ENCODE measurements around the gene ARRDC2. TPM values are rescaled to one million over a fixed set of nuclear protein-coding genes. Genes with fewer than 3 reads are reported as not detected.
"Not testable (repeated sequence)": the region's sequence is repeated elsewhere in the genome, so short reads cannot be mapped to it uniquely, and the experiment has no call there.

ARRDC2 gene
- total and polyA plus RNA-seq, 8 donors = 3.8 to 34.8 (median 9.6) TPM

DNA sequence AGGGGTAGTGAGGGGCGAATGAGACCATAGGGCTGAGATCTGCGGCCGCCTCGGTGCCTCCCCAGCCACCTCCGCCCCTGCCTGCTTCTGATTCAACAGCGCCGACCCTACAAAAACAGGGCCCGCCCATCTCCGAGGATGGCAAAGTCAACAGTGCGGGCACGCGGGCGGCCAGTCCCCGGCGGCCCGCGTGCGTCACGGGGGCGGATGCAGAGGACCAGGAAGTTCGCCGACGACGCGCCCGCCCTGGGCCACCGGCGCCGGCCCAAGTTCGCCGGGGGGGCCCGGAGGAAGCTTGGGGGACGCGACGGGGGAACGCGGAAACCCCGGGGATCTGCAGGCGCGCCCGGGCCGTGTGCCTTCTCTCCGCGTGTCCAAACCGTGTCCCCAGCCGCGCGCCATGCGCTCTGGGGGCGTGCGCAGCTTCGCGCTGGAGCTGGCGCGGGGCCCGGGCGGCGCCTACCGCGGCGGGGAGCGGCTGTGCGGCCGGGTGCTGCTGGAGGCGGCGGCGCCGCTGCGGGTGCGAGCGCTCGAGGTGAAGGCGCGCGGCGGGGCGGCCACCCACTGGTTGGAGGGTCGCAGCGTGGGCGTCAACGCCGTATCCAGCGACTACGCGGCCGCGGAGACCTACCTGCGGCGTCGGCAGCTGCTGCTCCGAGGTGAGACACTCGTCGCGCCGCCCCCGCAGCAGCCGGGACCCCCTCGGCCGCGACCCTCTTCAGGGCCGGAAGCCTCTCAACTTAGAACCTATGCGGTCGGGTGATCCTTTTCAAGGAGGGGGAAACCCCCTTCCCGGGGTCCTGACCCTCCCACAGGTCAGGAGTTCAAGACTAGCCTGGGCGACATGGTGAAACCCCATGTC, 6.8 kb upstream of the ARRDC2 start:
- Histone ChIP-seq H3K27ac (peak overlapping the region; percentile 49 to 83 (median 68)), H3K9me3 (no peaks in the 10 kb centered on the region), H3K27me3 (no peaks in the 10 kb centered on the region), H3K36me3 (no peaks in the 10 kb centered on the region), H3K4me1 (no peaks in the 10 kb centered on the region), H3K4me3 (peak overlapping the region; percentile 49 to 71 (median 56))
- FAIRE-seq (no peak), DNase-seq (peak; percentile 67 to 89 (median 82)), ATAC-seq (peak; percentile 78 to 88 (median 85))
- intact Hi-C loops (cut with DNase I) = no loop called here
- TF ChIP-seq, protein P1, sequence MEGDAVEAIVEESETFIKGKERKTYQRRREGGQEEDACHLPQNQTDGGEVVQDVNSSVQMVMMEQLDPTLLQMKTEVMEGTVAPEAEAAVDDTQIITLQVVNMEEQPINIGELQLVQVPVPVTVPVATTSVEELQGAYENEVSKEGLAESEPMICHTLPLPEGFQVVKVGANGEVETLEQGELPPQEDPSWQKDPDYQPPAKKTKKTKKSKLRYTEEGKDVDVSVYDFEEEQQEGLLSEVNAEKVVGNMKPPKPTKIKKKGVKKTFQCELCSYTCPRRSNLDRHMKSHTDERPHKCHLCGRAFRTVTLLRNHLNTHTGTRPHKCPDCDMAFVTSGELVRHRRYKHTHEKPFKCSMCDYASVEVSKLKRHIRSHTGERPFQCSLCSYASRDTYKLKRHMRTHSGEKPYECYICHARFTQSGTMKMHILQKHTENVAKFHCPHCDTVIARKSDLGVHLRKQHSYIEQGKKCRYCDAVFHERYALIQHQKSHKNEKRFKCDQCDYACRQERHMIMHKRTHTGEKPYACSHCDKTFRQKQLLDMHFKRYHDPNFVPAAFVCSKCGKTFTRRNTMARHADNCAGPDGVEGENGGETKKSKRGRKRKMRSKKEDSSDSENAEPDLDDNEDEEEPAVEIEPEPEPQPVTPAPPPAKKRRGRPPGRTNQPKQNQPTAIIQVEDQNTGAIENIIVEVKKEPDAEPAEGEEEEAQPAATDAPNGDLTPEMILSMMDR (IDR thresholded peaks at IDR 0.05) = no peak
- 1 to 2% methylated on average over 66 to 105 of the region's 105 CpGs for WGBS, 2 donors

DNA sequence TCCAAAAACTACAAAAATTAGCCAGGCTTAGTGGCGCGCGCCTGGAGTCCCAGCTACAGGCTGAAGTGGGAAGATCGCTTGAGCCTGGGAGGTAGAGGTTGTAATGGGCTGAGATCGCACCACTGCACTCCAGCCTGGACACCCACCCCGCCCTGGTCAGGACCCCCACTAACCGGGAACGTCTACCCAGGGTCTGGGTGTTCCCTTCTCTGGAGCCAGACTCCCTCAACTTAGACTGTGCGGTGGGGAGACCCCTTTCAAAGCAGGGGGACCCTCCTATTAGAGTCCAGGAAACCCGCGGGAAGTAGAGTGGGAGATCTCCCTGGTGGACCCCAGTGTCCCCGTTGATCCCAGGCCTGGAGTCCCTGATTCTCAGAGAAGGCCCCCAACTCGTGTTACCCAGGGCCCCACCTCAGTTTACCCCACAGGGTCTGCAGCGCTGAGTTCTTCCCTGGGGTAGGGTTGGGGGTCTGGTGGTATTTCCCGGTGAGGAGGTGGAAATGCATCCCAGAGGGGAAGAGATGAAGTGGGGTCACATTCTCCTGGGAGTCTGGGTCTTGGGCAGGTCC, 6.1 kb upstream of the ARRDC2 start:
- TF ChIP-seq, protein P1 (IDR thresholded peaks at IDR 0.05) = no peak
- peak overlapping the region in 3 of 4 donors; percentile 49 to 83 (median 80) for H3K27ac ChIP-seq
- H3K9me3 ChIP-seq = no peaks in the 10 kb centered on the region
- 46 to 50% methylated on average over 15 of the region's 15 CpGs for WGBS, 2 donors
- H3K27me3 ChIP-seq = no peaks in the 10 kb centered on the region
- FAIRE-seq (no peak), ATAC-seq (peak in 1 of 4 donors; percentile 5), DNase-seq (peak in 2 of 6 donors; percentile 27 to 60)
- intact Hi-C loops (cut with DNase I) = no loop called here
- no peaks in the 10 kb centered on the region for H3K4me1 ChIP-seq
- H3K4me3 ChIP-seq = peak overlapping the region; percentile 49 to 71 (median 56)
- no peaks in the 10 kb centered on the region for H3K36me3 ChIP-seq

DNA sequence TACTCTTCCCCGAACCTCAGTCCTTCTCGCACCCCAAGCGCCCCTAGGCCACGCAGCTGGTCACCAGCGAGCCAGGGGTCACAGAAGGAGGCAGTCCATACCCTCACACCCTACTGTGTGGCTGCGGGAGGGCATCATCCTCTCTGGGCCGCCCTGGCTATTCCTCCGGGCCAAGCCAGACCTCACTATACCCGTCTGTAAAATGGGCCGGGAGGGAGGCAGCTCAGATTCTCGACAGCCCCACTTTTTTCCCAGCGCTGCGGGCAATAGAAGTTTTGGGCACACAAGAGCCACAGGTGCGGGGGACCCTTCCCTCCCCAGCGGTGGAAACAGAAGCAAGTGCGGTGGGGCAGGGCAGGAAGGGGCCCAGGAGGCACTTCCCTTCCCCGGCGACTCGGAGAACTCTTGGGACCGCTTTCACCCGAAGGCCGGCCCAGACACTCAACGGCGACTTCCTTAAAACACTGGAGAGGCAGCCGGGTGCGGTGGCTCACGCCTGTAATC, 5.6 kb upstream of the ARRDC2 start:
- Histone ChIP-seq H3K9me3 (no peaks in the 10 kb centered on the region), H3K27me3 (no peaks in the 10 kb centered on the region), H3K36me3 (no peaks in the 10 kb centered on the region), H3K4me1 (peaks cover 0 to 2% (median 0%) of the 10 kb centered on the region in 3 donors), H3K27ac (peak overlapping the region in 2 of 4 donors; percentile 80 to 83), H3K4me3 (peak overlapping the region in 1 of 4 donors; percentile 71)
- DNase-seq = peak in 2 of 6 donors; percentile 45 to 53
- FAIRE-seq = no peak
- TF ChIP-seq, protein P1 (IDR thresholded peaks at IDR 0.05) = no peak
- no peak for ATAC-seq
- intact Hi-C loops (cut with DNase I) = no loop called here
- 82 to 89% methylated on average over 27 of the region's 27 CpGs for WGBS, 2 donors

DNA sequence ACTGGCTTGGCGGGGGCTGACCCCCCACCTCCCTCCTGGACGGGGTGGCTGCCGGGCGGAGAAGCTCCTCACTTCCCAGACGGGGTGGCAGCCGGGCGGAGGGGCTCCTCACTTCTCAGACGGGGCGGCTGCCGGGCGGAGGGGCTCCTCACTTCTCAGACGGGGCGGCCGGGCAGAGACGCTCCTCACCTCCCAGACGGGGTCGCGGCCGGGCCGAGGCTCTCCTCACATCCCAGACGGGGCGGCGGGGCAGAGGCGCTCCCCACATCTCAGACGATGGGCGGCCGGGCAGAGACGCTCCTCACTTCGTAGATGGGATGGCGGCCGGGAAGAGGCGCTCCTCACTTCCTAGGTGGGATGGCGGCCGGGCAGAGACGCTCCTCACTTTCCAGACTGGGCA, 2.2 kb upstream of the ARRDC2 start:
- intact Hi-C loops (cut with DNase I); DNase-seq; H3K36me3 ChIP-seq; H3K27ac ChIP-seq; FAIRE-seq; ATAC-seq; H3K4me1 ChIP-seq; H3K4me3 ChIP-seq; H3K9me3 ChIP-seq; H3K27me3 ChIP-seq: not testable (repeated sequence)
- WGBS, 2 donors = 93 to 95% methylated on average over 8 to 35 of the region's 35 CpGs

All from pancreas (tissue), 10 donors.